Measurements from ENCODE around the gene CPNE1.
A peak's percentile ranks its signal among the peaks of the same experiment; 100 is the strongest.
"Not testable (repeated sequence)": the region's sequence is repeated elsewhere in the genome, so short reads cannot be mapped to it uniquely, and the experiment has no call there.

The CPNE1 gene

DNA sequence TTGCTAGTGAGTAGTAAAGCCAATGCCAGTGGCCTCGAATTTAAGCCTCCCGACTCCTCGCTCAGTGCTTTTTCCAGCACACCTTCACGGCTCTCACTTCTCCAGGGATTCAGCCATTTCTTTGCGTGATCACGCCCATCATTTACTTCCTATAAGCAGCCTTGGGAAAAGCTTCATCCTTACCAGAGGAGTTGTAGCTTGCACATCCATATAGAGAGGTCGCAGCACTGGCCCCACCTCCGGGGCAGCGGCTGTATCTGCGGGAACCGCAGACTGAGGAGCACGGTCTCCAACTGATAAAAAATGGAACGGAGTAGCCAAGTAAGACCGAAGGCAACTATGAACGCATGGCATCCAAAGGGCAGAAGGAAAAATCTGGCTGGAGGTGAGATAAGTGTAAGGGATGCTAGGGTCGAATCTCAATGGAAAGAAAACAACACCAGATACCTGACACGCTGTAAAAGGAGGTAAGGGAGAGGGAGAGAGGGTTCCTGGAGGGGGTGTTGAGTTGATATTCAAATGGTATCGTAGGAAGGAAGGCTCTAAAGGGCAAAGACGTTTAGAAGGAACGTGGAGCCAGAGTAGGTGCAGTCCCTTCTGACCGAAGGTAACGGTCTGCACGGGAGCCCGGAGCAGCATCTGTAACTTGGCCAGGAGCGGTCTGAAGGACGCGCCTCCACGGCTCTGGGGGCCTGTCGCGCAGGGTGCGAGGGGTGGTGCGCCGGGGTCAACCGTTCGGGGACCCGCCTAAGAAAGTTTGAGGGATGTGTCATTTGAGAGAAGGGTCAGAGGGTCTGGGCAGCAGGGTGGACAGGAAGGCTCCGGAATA, 33.8 kb upstream of the CPNE1 start:
- no peak for DNase-seq (ENCODE audit: low read depth)

DNA sequence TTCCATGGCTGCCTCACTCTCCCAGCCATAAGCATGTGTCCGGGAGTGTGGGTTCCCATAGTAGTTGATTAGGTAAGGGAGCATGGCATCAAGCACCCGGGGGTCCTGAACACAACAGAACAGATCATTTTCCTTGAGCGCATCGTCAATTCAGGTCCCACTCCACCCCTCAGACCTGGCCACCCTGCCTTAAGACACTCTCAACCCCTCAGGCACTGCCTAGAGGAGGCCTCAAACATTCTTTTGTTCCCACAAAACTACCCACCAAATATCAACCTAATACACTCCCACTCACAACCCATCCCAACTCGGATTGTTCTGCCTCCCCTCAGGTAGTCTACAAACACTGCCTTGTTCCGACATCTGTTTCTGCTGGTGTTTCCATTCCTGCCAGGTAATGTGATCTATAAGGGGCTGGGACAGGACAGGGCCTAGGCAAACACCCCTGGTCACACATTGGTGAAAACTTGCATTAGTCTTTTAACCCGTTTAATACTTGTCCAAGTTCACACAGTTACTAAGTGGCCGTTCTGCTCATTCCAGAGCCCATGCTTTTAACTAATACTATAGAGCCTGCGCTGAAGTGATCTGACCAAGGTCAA, 33.1 kb upstream of the CPNE1 start:
- DNase-seq (ENCODE audit: low read depth), result no peak

DNA sequence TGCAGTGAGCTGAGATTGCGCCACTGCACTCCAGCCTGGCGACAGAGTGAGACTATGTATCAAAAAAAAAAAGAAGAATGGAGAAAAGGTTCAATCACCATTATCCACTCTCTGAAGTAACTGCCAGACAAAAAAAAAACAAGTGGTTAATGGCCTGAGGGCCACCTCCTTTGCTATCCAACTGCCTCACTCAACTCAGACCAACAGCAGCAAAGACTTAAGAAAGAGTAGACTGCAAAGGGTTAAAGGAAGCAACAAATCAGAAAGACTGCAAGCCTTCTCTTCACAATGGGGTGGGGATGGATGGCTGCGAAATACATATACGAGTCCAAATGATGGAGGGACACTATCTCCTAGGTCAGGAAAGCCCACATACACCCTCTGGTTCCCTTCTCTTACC, 31.3 kb upstream of the CPNE1 start:
- no peak for DNase-seq (ENCODE audit: low read depth)

GRCh38 chr20:35695245-35695749, 30.6 kb upstream of the CPNE1 start:
- no peak for DNase-seq (ENCODE audit: low read depth)

DNA sequence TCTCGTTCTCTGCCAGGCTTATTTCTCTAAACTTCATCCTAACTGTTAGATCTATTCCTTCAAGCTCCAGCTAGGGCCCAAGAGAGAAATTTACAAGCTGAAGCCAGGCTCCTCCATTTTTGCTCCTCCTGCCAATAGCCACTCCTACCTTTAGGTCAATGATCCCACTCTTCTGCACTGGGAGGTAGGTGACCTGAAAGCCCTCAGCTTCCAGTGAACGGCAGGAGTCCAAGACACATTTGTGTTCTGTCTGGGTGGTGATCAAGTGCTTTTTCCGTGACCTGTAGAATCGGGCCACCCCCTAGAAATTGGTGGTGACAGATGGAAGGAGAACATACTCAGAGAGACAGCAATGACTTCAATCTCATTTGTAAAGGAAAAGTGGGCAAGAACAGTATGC, 25.6 kb upstream of the CPNE1 start:
- DNase-seq (ENCODE audit: low read depth), result no peak

DNA sequence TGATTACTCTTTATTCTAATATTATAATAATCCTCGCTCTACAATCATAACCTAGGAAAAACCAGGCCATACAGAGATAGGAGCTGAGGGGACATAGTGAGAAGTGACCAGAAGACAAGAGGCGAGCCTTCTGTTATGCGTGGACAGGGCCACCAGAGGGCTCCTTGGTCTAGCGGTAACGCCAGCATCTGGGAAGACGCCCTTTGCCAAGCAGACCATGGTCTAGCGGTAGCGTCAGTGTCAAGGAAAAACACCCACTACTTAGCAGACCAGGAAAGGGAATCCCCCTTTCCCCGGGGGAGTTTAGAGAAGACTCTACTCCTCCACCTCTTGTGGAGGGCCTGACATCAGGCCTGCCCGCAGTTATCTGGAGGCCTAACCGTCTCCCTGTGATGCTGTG, 22.2 kb upstream of the CPNE1 start:
- not testable (repeated sequence) for DNase-seq (ENCODE audit: low read depth)

- not testable (repeated sequence) for DNase-seq (ENCODE audit: low read depth)
These were observed 20.7 kb upstream of the CPNE1 start for GRCh38 chr20:35685368-35685767.

- no peak for DNase-seq (ENCODE audit: low read depth)
These were observed 17.3 kb upstream of the CPNE1 start for GRCh38 chr20:35681960-35682359.

- no peak for DNase-seq (ENCODE audit: low read depth)
These were observed 15.9 kb upstream of the CPNE1 start for GRCh38 chr20:35680452-35681183.

DNA sequence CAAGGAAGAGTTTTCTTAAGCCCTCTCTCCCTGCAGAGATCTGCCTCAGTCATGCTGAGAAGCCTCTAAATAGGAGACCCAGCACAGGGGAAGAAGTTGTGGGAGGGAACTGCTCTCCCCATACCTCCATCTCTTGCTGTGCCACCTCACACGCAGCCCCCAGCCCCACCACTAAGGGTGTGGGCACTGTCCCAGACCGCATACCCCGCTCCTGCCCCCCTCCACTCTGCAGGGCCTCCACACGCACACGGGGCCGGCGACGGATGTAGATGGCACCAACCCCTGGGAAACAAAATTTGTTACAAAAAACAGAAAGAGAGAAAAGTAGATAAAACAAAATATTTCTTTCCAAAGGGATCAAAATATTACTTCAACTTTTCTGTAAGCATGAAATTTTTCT, 10.2 kb upstream of the CPNE1 start:
- no peak for DNase-seq (ENCODE audit: low read depth)

GRCh38 chr20:35673884-35674283, 9.2 kb upstream of the CPNE1 start:
- no peak for DNase-seq (ENCODE audit: low read depth)

GRCh38 chr20:35669681-35670080, 5.0 kb upstream of the CPNE1 start:
- DNase-seq (ENCODE audit: low read depth), result no peak

- DNase-seq (ENCODE audit: low read depth), result no peak
These were observed 4.5 kb upstream of the CPNE1 start for GRCh38 chr20:35669221-35669620.

GRCh38 chr20:35665949-35666288, 1.2 kb upstream of the CPNE1 start:
- no peak for DNase-seq (ENCODE audit: low read depth)

DNA sequence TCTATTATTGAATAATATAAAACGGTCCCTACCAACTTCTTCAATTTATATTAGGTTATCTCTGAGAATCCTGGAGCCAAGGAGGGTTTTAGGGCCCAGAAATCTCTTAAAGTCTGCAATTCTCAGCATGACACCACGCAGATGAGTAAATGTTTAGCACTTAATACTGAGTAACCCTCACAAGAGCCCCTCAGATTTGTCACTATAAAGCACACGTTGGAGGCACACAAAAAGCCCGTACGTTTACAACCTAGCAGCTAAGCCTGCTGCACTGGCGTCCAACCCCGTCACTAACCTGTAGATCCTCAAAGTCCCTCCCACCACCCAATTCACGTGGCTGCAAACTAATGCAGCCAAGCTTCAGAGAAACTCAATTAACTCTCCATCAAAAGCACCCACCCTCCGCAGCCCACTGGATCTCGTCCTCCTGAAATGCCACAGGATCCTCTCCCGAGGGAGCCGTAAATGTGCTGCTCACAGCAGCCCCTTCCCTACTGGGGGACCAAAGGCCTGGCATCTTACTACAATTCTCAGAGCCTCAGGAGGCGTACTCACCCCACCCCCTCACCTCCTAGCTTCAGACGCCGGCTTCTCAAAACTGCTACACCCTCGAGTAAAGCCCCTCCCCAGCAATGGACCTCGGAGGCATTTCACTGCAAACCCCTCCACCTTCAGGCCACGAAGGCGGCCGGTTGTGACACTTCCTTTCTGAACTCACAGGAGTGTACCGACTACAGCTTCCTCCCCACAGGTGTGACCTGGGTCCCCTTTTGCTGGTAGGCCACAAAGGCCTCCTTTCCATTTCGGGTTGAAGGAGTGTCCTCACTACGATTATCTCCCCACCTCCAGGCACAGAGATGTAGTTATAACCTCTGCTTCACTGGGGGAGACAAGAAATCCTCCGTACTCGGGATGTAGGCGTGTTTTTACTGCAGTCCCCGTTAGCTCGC, 909 bp downstream of the CPNE1 start:
- DNase-seq (ENCODE audit: low read depth), result peak; percentile 4

GRCh38 chr20:35662551-35662950, 2.1 kb downstream of the CPNE1 start:
- no peak for DNase-seq (ENCODE audit: low read depth)

GRCh38 chr20:35661908-35662307, 2.8 kb downstream of the CPNE1 start:
- DNase-seq (ENCODE audit: low read depth), result no peak

- DNase-seq (ENCODE audit: low read depth), result no peak
These were observed 3.6 kb downstream of the CPNE1 start for GRCh38 chr20:35661053-35661452.

DNA sequence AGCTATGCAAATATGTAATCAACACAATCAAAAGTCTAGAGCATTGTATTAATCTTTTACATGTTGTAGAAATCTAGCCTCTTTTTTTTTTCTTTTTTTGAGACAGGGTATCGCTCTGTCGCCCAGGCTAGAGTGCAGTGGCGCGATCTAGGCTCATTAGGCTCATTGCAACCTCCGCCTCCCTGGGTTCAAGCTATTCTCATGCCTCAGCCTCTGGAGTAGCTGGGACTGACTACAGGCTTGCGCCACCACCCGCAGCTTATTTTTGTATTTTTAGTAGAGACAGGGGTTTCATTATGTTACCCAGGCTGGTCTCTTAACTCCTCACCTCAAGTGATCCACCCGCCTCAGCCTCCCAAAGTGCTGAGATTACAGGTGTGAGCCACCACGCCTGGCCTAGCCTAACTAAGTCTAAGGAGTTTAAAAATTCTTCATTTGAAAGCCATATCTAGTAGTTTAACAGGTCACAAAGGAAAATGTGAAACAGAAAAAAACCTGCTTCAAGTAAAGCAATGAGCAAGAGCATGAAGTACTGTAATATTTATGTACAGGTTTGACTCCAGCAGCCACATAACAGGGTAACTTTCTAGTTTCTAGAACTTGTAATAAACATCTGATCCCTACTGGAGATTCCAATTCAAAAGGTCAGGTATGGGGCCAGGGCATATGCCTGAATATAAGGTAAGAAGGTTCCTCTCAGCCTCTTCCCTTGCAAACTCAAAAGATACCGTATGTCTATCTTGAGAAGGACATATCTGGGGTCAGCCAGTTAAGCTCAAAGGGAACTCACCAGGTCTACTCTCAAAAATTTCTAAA, 4.4 kb downstream of the CPNE1 start:
- DNase-seq (ENCODE audit: low read depth), result no peak

GRCh38 chr20:35657271-35657670, 7.4 kb downstream of the CPNE1 start:
- DNase-seq (ENCODE audit: low read depth), result no peak

- DNase-seq (ENCODE audit: low read depth), result no peak
These were observed 10.3 kb downstream of the CPNE1 start for GRCh38 chr20:35654415-35654814.

All from fibroblast of gingiva (primary cell).